ENCODE data around the gene HMGB1.

The HMGB1 gene

DNA sequence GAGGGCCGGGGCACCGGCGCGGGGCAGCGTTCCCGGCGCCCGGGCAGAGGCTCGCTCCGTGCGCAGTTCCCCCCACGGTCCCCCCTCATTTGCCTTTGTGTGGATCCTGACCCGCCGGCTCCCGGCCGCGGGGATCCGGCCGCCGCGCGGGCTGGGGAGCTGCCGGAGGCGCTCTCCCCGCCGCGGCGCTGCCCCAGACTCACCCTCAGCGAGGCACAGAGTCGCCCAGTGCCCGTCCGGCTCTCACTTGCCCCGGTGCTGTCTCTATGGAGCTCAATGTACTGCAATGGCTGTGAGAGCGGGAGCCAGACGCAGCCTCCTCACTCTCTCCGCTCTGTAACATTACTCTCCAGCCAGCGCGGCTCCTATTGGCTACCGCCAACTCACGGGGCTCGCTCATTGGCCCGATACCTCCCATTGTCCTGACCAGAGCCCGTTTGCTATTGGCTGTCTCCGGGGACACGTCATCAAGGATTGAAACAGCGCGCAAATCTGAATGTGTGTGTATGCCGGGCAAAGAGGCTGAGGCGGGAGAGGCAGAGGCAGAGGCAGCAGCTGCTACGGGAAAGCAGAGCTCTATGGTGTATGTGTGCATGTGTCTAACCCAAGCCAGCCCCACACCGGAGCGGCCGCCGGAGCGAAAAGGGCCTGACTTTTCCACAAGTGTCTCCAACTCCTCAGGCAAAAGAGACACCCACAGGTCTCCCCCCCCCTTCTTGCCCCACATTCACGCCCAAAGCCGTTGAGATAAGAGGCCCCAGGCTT is at the start of gene HMGB1:
Gene HMGB1 (minus strand): TSS at position 344 of the 765 bp plus-strand sequence. CDS start 2,256 bp downstream, outside the sequence.
- peak; percentile 97 for DNase-seq (ENCODE audit: low read depth)

DNA sequence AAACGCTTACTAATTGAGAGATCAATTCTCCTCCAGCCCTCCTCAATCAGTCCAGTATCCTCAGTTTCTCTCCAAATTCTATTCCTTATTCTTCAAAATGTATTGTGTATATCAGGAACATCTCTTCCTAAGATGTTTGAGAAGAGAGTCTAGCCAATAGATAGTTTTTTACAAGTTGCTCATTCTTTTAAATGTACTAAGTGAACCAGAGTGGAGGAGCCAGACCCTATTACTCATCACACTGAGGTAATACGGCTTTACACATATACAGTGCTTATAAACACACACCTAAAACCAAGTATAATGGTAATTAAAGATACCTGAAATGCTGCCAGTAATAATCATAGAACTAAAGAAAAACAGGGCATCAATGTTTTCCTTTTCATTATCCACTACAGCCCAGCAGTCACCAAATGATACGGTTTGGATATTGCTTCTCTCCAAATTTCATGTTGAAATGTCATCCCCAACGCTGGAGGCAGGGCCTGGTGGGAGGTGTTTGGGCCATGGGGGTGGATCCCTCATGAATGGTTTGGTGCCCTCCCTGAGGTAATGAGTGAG is 45.2 kb upstream of the HMGB1 start:
- DNase-seq (ENCODE audit: low read depth): no peak

DNA sequence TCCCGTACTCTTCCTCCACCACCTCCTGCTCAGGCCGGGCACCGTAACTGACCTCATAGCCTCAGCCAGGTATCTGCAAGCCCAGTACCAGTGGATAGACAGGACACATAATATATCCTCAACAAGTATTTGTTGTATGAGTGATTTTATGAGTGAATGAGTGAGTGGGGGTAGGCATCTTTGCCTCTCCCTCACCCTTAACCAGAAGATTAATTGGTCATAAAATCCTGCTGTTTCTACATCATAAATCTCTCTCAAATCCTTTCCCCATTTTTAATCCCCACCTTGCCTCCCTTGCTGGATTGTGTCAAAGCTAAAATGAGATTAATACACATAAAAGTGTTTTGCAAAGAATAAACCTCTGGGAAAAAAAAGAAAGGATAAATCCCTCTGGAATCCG is 44.4 kb upstream of the HMGB1 start:
- no peak for DNase-seq (ENCODE audit: low read depth)

DNA sequence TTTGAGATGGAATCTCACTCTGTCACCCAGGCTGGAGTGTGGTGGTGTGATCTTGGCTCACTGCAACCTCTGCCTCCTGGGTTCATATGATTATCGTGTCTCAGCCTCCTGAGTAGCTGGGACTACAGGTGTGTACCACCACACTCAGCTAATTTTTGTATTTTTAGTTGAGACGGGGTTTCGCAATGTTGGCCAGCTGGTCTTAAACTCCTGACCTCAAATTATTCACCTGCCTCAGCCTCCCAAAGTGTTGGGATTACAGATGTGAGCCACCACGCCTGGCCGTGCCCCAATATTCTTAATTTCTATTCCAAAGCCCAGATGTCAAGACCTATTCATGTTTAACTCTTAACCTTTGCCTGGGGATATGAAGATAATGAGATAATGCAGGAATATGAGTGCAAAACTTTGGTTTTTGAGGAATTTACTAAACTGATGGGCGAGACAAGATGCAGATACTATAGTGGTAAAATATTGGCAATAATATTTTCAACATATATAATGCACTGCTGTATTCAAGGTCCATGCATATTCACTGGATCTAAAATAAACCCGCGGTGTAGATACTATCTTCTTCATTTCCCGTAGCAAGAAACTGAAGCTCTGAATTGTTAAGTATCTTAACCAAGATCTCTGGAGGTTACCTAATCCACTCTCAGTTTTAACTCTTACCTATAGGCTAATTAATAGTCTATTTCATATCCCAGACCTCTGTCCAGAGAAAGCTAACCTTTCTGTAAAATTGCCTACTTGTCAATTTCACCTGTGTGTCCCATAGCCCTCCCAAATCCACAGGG is 43.7 kb upstream of the HMGB1 start:
- DNase-seq (ENCODE audit: low read depth): no peak

DNA sequence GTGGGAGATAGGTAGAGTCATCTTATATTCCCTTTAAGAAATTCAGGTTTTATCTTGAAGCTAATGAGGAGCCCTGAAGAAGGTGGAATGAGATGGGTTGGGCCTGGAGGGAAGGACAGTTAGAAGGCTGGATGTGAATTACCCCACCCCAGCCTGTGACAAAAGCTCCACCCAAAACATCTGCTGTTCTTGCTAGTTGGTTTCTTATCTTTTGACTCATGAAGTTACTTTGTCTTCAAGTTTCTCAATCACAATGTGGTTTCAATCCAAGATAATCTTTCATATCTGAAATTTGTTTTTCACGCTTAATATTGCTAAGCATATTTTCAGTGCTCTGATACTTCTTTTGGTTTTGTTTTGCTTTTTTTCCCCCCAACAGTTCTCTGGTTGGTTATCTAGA is 38.3 kb upstream of the HMGB1 start:
- peak; percentile 11 for DNase-seq (ENCODE audit: low read depth)

DNA sequence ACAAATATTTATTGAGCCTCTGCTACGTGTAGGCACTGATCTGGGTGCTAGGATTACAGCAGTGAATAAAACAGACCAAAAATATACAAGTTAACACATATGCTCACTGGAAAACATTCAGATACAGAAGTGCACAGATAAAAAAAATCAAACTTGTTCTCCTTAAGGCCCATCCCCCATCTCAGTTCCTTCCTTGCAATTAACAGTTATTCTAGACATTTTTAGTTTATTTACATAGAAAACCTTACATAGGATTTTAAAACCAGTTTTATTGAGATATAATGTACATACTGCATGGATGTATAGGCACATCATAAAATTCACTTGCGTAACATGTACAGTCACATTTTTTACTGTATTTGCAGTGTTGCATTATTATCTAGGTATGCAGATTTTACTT is 36.5 kb upstream of the HMGB1 start:
- no peak for DNase-seq (ENCODE audit: low read depth)

DNA sequence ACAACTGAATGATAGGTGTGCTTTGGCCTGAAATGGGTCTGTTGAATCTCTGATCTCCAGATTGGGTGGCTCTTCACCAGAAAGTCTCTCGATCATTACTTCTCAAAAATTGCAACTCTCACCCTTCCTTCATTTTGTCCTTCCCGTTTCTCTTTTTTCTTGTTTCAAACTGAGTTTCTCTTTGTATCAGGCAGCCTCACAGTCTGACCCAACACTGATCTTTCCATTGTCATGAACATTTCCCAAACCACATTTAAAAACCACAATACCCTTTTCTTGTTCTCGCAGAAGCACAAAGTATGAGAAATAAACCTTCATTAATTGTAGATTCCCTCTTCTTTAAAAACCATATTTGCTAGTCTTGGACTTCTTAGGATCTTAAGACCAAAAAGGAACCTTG is 33.6 kb upstream of the HMGB1 start:
- no peak for DNase-seq (ENCODE audit: low read depth)

DNA sequence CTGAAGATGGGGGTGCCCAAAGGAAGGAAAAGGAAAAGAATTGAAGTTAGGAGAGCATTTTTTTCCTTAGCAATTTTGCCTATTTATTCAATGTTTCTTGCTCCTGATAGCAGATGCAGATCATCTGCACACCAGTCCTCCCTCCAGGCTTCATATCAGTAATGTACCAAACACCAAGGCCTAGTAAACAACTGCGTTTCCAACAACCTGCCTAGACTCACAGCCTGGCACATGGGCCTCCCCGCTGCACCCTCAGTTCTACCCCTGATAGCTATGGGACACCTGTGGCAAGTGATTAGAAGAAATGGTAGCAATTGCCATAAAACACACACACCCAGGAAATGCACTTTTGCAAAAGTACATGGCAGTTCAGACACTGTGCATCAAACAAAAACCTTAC is 30.4 kb upstream of the HMGB1 start:
- DNase-seq (ENCODE audit: low read depth): no peak

DNA sequence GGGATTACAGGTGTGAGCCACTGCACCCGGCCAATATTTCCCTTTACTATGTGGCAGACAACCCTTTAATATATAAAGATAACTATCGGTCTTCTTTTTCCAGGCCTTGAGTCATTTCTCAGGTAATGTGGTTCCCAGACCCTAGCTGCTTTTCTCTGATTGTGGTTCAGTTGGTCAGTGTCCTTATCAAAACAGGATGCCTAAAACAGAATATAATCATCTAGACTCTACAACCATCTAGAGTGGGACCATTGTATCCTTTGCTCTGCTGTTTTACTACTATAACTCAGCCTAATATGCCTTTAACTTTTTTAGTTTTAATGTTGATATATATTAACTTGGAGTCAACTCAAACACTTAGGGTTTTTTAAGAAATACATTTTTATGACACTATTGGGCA is 30.0 kb upstream of the HMGB1 start:
- no peak for DNase-seq (ENCODE audit: low read depth)

DNA sequence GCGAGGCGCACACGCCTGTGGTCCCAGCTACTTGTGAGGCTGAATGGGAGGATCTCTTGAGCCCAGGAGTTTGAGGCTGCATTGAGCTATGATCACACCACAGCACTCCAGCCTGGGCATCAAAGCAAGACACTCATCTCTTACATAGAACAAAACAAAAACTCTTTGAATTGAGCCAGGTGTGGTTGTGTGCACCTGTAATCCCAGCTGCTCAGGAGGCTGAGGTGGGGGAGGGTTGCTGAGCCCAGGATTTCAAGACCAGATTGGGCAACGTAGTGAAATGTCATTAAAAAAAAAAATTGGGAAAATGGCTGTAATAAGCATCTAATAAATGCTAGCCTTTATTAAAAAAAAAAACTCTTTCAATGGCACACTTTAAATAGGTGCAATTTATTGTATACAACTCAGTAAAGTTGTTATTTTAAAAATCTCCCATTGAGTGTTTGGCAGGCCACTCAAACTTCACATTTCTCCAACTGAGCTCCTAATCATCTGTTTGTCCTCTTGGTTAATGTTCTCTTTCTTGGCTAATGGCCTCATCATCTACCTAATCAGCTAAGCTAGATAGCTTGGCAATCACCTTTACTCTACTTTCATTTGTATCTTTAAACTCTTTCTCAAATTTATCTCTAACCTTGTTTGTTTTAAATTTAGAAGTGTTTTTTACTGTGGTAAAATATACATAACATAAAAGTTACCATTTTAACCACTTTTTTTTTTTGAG is 28.1 kb upstream of the HMGB1 start:
- no peak for DNase-seq (ENCODE audit: low read depth)

DNA sequence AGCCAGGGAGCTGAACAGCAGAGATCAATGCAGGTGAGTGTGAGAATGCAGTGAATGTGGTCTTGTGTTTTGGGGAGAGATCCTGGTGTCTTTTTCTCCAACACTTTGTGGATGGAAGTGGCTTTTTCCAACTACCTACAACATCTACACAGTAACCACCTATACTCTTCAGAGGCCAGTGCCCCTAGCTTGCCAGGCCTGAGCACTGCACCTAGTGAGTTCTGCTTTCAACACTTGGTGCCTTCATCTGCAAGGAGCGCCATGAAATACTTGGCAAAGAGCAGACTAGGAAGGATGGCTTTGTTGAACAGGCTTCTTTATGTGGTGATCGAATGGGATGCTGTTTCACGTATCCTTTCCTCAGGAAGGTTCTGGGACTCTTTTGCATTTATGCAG is 21.3 kb upstream of the HMGB1 start:
- DNase-seq (ENCODE audit: low read depth): no peak

DNA sequence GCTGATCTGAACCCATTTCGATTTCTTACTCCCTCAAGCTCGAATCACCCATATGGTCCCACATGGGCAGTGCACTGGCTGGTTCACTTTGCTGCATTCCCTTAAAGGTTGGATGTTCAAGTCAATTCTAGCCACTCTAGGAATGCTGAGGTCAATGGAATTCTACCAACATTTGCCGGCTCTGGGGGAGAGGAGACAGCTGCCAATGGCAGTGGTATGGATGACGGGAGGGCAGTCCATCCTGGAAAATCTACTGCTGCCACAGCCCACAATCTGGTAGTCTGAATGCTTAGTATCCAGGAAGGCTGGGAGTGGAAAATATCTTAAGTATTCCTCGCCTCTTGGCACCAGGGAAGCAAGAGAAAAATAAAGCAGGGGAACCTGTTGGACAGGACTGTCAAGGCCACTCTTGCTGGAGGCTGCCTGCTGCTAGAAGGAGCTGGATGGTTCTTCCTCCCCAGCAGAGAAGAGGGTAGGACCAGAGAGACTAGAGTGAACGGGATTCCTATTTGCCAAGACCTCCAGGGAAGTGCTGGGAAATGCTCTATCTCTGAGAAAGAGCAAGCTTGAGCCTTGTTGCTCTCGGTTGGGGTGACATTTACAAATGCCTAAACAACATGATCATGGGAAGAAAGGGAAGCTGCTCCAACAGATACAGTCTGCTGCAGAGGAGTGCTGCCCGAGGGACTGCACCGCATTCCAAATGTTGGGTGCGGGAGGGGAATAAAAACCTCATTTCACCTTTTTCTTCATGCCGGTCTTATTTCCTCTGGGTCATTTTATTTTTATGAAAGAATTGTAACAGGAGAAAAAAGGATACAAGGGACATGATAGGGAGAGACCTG is 20.7 kb upstream of the HMGB1 start:
- no peak for DNase-seq (ENCODE audit: low read depth)

DNA sequence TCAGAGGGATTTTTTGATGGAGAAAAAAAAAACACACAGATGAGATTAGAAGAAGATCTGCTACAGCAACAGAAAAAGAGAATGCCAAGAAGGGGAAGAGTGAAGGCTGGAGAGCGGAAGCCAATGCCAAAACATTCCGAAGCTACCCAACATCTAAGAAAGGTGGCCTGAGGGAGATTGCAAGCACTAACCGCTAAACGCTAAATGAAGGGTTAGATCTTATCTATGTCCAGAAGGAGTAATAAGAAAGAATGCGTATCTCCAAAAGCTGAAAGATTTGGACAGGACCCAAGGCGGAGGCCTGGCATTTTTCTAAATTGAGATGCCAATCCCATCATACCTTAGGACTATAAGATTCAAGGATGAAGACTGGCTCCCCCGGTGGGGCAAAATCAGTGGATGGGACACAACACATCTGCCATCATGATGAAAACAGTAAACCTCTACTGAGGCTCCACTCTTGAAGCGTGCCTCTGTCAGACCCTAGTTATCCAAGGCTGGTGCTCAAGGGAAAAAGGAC is 15.6 kb upstream of the HMGB1 start:
- DNase-seq (ENCODE audit: low read depth): no peak

DNA sequence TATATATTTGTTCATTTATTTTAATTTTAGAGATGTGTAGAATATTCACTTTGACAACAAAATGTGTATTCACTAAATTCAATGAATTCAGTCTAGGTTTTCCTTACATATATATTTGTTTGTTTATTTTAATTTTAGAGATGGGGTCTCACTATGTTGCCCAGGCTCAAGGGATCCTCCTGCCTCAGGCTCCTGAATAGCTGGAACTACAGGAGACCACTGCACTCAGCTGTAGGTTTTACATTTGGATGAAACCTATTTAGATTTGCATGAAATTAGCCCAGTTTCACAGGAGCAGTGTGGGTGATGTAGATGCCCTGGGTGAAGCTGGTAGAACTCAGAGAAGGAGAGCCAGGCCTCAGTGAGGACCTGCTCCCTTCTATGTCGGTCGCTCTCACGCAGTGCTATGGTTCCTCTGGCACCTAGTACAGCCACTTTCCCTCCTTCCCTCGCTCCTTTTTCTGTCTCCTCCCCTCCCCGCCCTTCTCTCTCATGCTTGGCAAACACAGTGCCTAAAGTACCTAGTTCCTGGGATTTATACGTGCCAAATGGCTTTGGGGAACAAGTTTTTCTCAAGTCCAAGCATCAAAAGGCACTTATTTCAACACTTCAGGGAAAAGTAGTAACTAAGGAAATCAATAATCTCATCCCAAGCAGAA is 14.7 kb upstream of the HMGB1 start:
- no peak for DNase-seq (ENCODE audit: low read depth)

DNA sequence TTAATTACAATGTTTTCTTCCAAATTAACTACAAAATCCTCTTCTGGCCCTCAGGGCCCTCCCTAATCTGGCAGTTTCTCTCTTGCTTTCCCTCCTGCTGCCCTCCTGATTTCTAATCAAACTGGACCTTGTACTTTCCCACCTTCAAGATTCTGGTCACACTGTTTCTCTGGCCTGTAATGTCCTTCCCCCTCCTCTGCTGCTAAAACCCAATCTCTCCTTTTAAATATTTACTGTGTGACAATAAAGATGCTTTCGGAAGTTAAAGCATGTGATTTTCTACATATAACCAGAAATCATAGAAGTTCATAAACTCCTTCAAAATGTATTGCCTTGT is 14.1 kb upstream of the HMGB1 start:
- no peak for DNase-seq (ENCODE audit: low read depth)

DNA sequence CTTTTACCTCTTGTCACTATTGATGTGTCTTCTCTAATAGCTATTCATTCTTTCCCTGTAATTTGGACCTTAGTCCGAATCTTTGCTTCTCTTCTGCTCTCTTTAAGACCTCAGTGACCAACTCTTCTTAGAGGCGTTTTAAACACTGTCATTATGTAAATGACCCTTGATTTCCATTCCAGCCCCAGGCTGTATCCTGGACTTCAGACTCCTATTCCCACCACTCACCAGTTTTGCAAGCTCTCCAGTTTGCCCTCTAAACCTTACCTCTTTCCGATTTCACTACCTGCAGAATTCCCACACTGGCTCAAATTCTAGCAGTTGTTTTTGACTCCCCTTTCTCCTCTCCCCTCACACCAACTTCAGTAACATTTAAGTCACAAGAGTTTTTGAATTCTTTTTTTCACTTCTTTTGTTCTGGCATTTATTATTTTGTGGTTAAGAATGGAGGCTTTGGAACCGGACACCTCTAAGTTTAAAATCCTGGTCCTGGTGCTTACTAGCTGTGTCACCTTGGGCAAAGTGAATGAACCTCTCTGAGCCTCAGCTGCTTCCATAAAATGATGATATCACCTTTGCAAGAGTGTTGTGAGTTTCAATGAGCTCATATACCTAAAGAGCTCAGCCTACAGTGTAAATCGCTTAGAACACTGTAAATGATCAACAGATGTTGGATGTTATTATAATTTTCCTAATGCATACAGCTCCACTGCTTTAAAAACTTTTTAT is 13.6 kb upstream of the HMGB1 start:
- no peak for DNase-seq (ENCODE audit: low read depth)

DNA sequence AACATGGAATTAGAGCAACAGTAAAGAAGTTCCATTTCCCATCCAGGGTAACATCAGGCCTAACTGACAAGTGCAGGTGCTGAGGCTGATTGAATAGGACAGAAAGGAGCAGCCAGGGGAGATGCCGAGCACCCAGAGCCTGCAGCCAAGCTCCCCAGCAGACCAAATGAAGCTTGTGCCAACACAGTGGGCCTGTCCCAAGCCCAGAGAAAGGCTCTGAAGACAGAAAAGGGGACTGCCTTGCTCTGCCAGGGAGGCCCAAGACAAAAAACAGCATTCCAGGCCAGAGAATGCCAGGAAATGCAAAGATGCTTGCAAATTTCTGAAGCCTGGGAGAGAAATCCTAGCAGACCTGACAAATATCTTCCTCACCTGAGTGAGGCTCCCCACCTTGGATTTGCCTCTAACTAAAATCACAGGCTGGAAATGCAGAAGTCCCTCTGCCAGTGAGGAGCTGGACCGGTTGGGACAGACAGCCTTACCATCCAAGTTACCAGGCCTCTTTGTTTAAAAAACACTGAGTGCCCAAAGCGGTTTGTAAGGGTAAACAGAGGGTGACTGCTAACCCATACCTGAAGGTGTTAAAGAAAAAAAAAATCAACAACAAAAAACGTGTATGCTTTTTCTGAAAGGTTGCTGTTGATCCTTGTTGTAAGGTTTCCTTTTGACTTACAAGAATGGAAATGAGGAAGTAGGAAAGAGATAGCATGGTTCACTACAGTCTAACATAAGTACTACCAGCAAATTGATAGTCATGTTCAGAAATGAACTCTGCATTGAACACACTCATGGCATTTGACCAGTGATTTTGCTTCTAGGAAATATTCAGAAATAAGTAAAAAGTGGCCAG is 11.8 kb upstream of the HMGB1 start:
- no peak for DNase-seq (ENCODE audit: low read depth)

DNA sequence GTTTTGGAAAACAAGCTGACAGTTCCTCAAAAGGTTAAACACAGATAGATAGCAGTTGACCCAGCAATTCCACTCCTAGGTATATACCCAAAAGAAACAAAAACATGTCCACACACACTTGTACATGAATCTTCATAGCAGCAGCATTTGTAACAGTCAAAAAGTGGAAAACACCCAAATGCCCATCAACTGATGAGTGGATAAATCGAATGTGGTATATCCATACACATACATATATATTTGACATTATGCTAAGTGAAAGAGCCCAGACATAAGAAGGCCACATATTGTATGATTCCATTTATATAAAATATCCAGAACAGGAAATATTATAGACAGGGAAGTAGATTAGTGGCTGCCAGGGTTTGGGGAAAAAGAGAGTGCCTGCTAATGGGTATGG is 7.9 kb upstream of the HMGB1 start:
- no peak for DNase-seq (ENCODE audit: low read depth)

DNA sequence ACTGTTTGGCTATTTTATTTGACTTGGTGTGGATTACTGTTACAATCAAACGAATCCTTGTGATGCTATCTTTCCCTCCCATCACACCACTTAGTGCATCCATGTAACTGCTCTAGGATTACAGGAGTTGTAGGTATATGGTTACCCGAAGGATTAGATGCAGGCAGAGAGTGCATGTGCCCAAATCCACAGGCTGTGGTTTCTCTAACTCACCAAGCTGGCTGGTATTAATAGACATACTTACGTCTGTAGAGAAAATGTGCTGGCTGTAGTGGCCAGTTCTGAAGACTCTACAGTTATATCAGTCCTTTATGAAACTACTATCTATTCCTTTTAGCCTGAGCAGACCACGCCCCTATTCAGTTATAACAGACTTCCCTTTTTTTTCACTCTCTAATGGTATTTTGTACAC is 1.1 kb upstream of the HMGB1 start:
- no peak for DNase-seq (ENCODE audit: low read depth)
